Calu3 (cell line): Measurements from ENCODE around the gene ZEB2. TPM values are rescaled to one million over a fixed set of nuclear protein-coding genes. Genes with fewer than 3 reads are reported as not detected.

ENCODE experiments used
- BruUV-seq: library from RNA; stranded (reverse); fragments of 400-500 nt; replicated peaks from 2 replicates; lab custom pipeline; 2021; lab: Mats Ljungman, UMichigan
- CTCF ChIA-PET: fragments of 300-600 bp; sonication (Branson Sonifier 250); formaldehyde crosslinking; loops from one replicate; lab custom pipeline; 2022; ENCODE audit warnings: antibody characterized with exemption; lab: Charles Lee
- DNase-seq: peaks from one replicate; pipeline ENCODE4 v3.0.0; 2022
- H3K27ac Mint-ChIP-seq: one replicate; pipeline ENCODE4 v1.8.0; 2022; ENCODE audit warnings: mixed read lengths; ENCODE audit not compliant: unreplicated experiment
- H3K27me3 Mint-ChIP-seq: one replicate; pipeline ENCODE4 v1.8.0; 2022; ENCODE audit warnings: mixed read lengths; ENCODE audit not compliant: unreplicated experiment
- H3K36me3 Mint-ChIP-seq: one replicate; pipeline ENCODE4 v1.8.0; 2022; ENCODE audit warnings: mild to moderate bottlenecking, moderate library complexity, mixed read lengths; ENCODE audit not compliant: insufficient read depth, unreplicated experiment
- H3K4me1 Mint-ChIP-seq: one replicate; pipeline ENCODE4 v1.8.0; 2022; ENCODE audit warnings: mild to moderate bottlenecking, low read depth, mixed read lengths; ENCODE audit not compliant: unreplicated experiment
- H3K4me3 Mint-ChIP-seq: one replicate; pipeline ENCODE4 v1.8.0; 2022; ENCODE audit warnings: mild to moderate bottlenecking, low read depth, moderate library complexity, mixed read lengths; ENCODE audit not compliant: unreplicated experiment
- H3K9me3 Mint-ChIP-seq: one replicate; pipeline ENCODE4 v1.8.0; 2022; ENCODE audit warnings: low read depth, mixed read lengths; ENCODE audit not compliant: unreplicated experiment
- intact Hi-C: fragments of 100-400 bp; cut with micrococcal nuclease; formaldehyde crosslinking; loops from one replicate; pipeline ENCODE4 v1.10.0; 2022; ENCODE audit not compliant: unreplicated experiment
- total RNA-seq: library from RNA; stranded (reverse); gene quantifications from 2 replicates; pipeline ENCODE4 v1.2.3, GENCODE V29; 2022
- TF ChIP-seq, protein P1 (sequence below): fragments of 200-600 bp; IDR thresholded peaks from one replicate; pipeline ENCODE4 v1.8.0; 2022; ENCODE audit warnings: antibody characterized with exemption; ENCODE audit not compliant: unreplicated experiment

The ZEB2 gene
- total RNA-seq, 1 experiment from 2014 or later = 0.97 TPM

GRCh38 chr2:144405321-144405720, 114.6 kb downstream of the ZEB2 start:
- CTCF ChIA-PET = no interaction called here
- Mint-ChIP-seq H3K27me3 (no peaks in the 10 kb centered on the region), H3K9me3 (no peaks in the 10 kb centered on the region), H3K4me1 (no peaks in the 10 kb centered on the region), H3K27ac (no peak overlapping the region), H3K4me3 (no peak overlapping the region), H3K36me3 (no peaks in the 10 kb centered on the region)
- TF ChIP-seq, protein P1, sequence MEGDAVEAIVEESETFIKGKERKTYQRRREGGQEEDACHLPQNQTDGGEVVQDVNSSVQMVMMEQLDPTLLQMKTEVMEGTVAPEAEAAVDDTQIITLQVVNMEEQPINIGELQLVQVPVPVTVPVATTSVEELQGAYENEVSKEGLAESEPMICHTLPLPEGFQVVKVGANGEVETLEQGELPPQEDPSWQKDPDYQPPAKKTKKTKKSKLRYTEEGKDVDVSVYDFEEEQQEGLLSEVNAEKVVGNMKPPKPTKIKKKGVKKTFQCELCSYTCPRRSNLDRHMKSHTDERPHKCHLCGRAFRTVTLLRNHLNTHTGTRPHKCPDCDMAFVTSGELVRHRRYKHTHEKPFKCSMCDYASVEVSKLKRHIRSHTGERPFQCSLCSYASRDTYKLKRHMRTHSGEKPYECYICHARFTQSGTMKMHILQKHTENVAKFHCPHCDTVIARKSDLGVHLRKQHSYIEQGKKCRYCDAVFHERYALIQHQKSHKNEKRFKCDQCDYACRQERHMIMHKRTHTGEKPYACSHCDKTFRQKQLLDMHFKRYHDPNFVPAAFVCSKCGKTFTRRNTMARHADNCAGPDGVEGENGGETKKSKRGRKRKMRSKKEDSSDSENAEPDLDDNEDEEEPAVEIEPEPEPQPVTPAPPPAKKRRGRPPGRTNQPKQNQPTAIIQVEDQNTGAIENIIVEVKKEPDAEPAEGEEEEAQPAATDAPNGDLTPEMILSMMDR = no peak
- intact Hi-C loops = no loop called here
- no TSS peak for BruUV-seq
- no peak for DNase-seq

DNA sequence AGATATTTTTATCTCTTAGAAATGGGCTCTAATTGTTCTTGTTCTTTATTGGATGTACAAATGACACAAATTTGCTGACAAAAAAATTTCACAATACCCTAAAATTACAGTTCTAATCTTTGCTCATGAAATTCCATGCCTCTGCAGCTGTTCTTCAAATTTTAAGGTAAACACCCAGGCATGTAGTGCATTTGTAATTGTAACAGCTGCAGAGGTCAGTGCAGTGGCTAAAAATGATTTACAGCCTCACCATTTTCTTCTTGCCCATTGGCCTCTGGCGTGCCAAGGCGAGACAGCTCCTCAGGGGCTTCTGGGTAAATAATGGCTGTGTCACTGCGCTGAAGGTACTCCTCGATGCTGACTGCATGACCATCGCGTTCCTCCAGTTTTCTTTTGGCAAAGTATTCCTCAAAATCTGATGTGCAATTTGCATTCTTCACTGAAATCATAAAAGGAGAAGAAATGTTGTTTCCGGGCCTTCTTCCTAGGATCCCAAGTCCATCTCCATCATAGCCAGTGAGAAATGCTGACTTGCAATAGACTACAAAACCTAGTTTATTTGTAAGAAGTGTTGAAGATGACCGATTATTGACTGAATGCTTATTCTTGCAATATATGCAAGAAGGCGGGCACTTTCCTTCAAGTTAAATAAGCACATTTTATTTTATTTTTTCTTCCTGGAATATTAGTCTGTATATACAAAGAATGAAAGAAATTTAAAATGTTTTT, 115.2 kb downstream of the ZEB2 start:
- no peak for DNase-seq
- Mint-ChIP-seq H3K9me3 (no peaks in the 10 kb centered on the region), H3K36me3 (no peaks in the 10 kb centered on the region), H3K27ac (no peak overlapping the region), H3K4me3 (no peak overlapping the region), H3K4me1 (no peaks in the 10 kb centered on the region), H3K27me3 (no peaks in the 10 kb centered on the region)
- CTCF ChIA-PET = interaction anchor here (0.6 kb wide), 1 partner anchor 861 kb away, joined by 3 read pairs; no protein-coding TSS in a partner anchor
- TF ChIP-seq, protein P1 = no peak
- intact Hi-C loops = no loop called here
- BruUV-seq = no TSS peak

- CTCF ChIA-PET = interaction anchor here (0.6 kb wide), 1 partner anchor 860 kb away, joined by 3 read pairs; no protein-coding TSS in a partner anchor
- no peaks in the 10 kb centered on the region for H3K9me3 Mint-ChIP-seq
- TF ChIP-seq, protein P1 = no peak
- BruUV-seq = no TSS peak
- no peaks in the 10 kb centered on the region for H3K4me1 Mint-ChIP-seq
- intact Hi-C loops = no loop called here
- DNase-seq = no peak
- no peak overlapping the region for H3K27ac Mint-ChIP-seq
- H3K4me3 Mint-ChIP-seq = no peak overlapping the region
- H3K36me3 Mint-ChIP-seq = no peaks in the 10 kb centered on the region
- no peaks in the 10 kb centered on the region for H3K27me3 Mint-ChIP-seq
Measured at GRCh38 chr2:144403933-144404332, 116.0 kb downstream of the ZEB2 start.

DNA sequence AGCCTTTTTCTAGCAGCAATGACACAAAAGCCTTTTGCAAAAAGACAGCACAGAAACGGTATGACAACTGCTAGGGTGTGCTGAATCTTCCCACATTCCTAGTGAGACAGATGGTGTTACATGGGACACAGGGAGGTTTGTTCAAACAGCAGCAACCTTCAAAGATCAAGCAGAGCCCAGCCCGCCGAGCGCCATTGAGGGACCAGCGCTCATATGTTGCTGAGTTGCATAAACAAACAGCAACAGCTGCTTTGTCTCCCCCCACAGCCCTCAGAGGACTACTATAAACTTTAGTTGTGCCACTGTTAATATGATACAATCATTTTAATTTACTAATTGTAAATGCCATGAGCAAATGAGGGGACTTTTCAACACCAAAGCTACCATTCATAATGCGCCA, 117.7 kb downstream of the ZEB2 start:
- intact Hi-C loops = no loop called here
- H3K9me3 Mint-ChIP-seq = no peaks in the 10 kb centered on the region
- no peak overlapping the region for H3K27ac Mint-ChIP-seq
- TF ChIP-seq, protein P1 = no peak
- H3K4me3 Mint-ChIP-seq = no peak overlapping the region
- no TSS peak for BruUV-seq
- no peaks in the 10 kb centered on the region for H3K36me3 Mint-ChIP-seq
- CTCF ChIA-PET = interaction anchor here (0.6 kb wide), 1 partner anchor 39 kb away, joined by 3 read pairs; no protein-coding TSS in a partner anchor
- no peaks in the 10 kb centered on the region for H3K4me1 Mint-ChIP-seq
- H3K27me3 Mint-ChIP-seq = no peaks in the 10 kb centered on the region
- no peak for DNase-seq
